ENCODE results near the gene TM6SF1.
A peak's percentile ranks its signal among the peaks of the same experiment; 100 is the strongest.
"Not testable (repeated sequence)": the region's sequence is repeated elsewhere in the genome, so short reads cannot be mapped to it uniquely, and the experiment has no call there.

TM6SF1 gene

DNA sequence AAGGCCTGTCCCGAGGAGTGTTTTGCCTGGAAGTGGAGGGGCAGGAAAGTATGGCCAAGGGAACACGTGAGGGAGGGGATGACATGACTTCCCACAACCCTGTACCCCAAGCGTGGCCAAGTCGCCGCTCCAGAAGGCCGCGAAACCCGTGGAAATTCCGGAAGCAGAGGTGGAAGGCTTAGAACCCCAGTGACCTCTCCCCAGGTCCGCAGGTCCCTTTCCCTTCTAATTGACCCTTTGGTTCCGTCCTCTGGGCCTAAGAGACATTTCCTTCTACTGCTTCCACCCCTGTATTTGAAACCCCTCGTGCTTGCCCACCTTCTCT is 39.8 kb upstream of the TM6SF1 start:
- Histone ChIP-seq H3K27ac (ENCODE audit: low read length) (peak overlapping the region; percentile 85), H3K4me2 (ENCODE audit: insufficient read depth, low read length) (peak overlapping the region; percentile 75), H3K36me3 (ENCODE audit: insufficient read depth, low read length) (peaks cover 12% of the 10 kb centered on the region), H3K79me2 (ENCODE audit: insufficient read depth, low read length) (peaks cover 45% of the 10 kb centered on the region), H3K9ac (ENCODE audit: low read depth, low read length) (peak overlapping the region; percentile 92), H3K9me3 (ENCODE audit: insufficient read depth, low read length, severe bottlenecking) (no peaks in the 10 kb centered on the region), H3K4me3 (ENCODE audit: low read depth in 1 of 2, low read length in 2 of 2) (peak overlapping the region; percentile 73 to 98; a peak in 3 of 4 replicates), H2AFZ (ENCODE audit: low read depth, low read length) (peak overlapping the region; percentile 96), H3K4me1 (ENCODE audit: insufficient read depth, low read length) (peaks cover 46% of the 10 kb centered on the region), H4K20me1 (ENCODE audit: insufficient read depth, low read length) (peaks cover 22% of the 10 kb centered on the region), H3K27me3 (ENCODE audit: insufficient read depth, low read length, poor library complexity) (no peaks in the 10 kb centered on the region)
- DNase-seq (no peak), ATAC-seq (ENCODE audit: insufficient read depth, low read depth) (no peak)
- TF ChIP-seq, protein P1, sequence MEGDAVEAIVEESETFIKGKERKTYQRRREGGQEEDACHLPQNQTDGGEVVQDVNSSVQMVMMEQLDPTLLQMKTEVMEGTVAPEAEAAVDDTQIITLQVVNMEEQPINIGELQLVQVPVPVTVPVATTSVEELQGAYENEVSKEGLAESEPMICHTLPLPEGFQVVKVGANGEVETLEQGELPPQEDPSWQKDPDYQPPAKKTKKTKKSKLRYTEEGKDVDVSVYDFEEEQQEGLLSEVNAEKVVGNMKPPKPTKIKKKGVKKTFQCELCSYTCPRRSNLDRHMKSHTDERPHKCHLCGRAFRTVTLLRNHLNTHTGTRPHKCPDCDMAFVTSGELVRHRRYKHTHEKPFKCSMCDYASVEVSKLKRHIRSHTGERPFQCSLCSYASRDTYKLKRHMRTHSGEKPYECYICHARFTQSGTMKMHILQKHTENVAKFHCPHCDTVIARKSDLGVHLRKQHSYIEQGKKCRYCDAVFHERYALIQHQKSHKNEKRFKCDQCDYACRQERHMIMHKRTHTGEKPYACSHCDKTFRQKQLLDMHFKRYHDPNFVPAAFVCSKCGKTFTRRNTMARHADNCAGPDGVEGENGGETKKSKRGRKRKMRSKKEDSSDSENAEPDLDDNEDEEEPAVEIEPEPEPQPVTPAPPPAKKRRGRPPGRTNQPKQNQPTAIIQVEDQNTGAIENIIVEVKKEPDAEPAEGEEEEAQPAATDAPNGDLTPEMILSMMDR (IDR thresholded peaks at IDR 0.05; ENCODE audit: borderline replicate concordance, extremely low read depth, low read length, poor library complexity, severe bottlenecking), result no peak
- no peak for TF ChIP-seq EZH2 (IDR thresholded peaks at IDR 0.05; ENCODE audit: borderline replicate concordance, low read depth, low read length, severe bottlenecking)

DNA sequence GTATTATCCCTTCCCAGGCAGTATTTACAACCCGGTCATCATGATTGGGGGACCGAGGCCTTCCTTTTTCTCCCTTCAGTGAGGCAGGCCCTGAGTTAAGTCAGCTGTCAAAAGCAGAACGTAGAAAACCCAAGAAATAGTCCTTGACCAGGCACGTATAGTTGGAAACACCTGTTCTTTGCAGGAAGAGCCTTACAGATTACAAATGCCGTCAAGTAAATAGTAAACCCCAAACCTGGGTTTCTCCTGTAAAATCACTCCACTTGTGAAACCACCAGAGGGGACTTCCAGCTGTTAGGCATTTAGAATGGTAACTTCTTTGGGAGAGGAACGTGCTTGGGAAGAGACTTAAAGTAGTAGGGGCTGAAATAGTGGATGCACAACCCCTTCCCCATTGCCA is 39.4 kb upstream of the TM6SF1 start:
- Histone ChIP-seq H3K9ac (ENCODE audit: low read depth, low read length) (peak overlapping the region; percentile 92), H3K4me1 (ENCODE audit: insufficient read depth, low read length) (peaks cover 41% of the 10 kb centered on the region), H3K27me3 (ENCODE audit: insufficient read depth, low read length, poor library complexity) (no peaks in the 10 kb centered on the region), H3K4me3 (ENCODE audit: low read depth in 1 of 2, low read length in 2 of 2) (no peak overlapping the region), H2AFZ (ENCODE audit: low read depth, low read length) (peak overlapping the region; percentile 96), H3K27ac (ENCODE audit: low read length) (peak overlapping the region; percentile 85), H4K20me1 (ENCODE audit: insufficient read depth, low read length) (peaks cover 17% of the 10 kb centered on the region), H3K4me2 (ENCODE audit: insufficient read depth, low read length) (peak overlapping the region; percentile 75; the same call in 1 of the 2 replicates), H3K36me3 (ENCODE audit: insufficient read depth, low read length) (peaks cover 8% of the 10 kb centered on the region), H3K79me2 (ENCODE audit: insufficient read depth, low read length) (peaks cover 40% of the 10 kb centered on the region), H3K9me3 (ENCODE audit: insufficient read depth, low read length, severe bottlenecking) (no peaks in the 10 kb centered on the region)
- no peak for ATAC-seq (ENCODE audit: insufficient read depth, low read depth)
- TF ChIP-seq, protein P1 (IDR thresholded peaks at IDR 0.05; ENCODE audit: borderline replicate concordance, extremely low read depth, low read length, poor library complexity, severe bottlenecking), result no peak
- TF ChIP-seq EZH2 (IDR thresholded peaks at IDR 0.05; ENCODE audit: borderline replicate concordance, low read depth, low read length, severe bottlenecking), result no peak
- DNase-seq, result no peak

DNA sequence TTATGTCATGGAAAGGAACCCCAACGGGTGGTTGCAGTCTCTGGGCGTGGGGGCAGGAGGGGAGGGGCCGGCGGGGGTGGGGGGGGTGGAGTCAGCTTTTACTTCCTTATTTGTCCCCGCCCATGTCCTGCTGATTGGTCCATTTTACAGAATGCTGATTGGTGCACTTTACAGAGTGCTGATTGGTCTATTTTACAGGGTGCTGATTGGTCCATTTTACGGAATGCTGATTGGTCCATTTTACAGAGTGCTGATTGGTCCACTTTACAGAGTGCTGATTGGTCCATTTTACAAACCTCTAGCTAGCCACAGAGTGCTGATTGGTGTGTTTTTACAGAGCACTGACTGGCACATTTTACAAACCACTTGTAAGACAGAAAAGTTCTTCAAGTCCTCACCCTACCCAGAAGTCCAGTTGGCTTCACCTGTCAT is 38.2 kb upstream of the TM6SF1 start:
- DNase-seq, result peak; percentile 41
- H3K4me2 ChIP-seq (ENCODE audit: insufficient read depth, low read length); ATAC-seq (ENCODE audit: insufficient read depth, low read depth); H3K27ac ChIP-seq (ENCODE audit: low read length); H3K36me3 ChIP-seq (ENCODE audit: insufficient read depth, low read length); H3K9ac ChIP-seq (ENCODE audit: low read depth, low read length); H2AFZ ChIP-seq (ENCODE audit: low read depth, low read length); H3K27me3 ChIP-seq (ENCODE audit: insufficient read depth, low read length, poor library complexity); H3K9me3 ChIP-seq (ENCODE audit: insufficient read depth, low read length, severe bottlenecking); H4K20me1 ChIP-seq (ENCODE audit: insufficient read depth, low read length); H3K4me3 ChIP-seq (ENCODE audit: low read depth in 1 of 2, low read length in 2 of 2): not testable (repeated sequence)
- peaks cover 28% of the 10 kb centered on the region for H3K79me2 ChIP-seq (ENCODE audit: insufficient read depth, low read length)
- peaks cover 30% of the 10 kb centered on the region for H3K4me1 ChIP-seq (ENCODE audit: insufficient read depth, low read length)

DNA sequence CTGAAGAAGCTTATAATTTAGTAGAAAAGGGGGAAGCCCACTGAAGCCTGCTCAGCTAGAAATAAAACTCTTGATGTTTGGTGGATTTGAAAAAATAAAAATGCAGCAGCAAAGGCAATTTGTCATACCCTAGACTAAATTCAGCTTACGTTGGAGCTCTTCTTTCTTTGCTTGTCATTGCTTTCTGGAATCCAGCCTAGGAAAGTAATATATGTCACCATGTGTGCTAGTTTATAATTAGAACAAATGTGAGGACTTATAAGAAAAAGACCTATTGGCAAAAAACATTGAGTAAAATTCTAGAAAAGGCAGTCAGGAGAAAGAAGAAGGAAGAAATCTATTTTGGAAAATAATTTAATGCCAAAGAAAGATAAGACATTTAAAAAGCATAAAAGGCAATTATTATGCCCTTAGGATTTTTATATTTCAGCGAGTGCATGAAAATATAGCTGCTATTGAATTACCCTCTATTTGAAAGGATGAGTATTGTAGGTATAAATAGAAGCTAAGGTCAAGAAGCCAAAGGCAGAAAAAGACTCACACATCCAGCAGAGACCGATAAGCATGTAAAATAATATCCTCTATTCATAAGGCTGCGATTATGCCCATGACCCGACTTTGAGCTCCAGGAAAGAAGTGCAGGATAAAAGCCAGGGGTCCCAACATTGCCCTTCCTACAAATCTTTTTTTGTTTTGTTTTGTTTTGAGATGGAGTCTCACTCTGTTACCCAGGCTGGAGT is 29.8 kb upstream of the TM6SF1 start:
- no peak overlapping the region for H3K4me3 ChIP-seq (ENCODE audit: low read depth in 1 of 2, low read length in 2 of 2)
- H4K20me1 ChIP-seq (ENCODE audit: insufficient read depth, low read length), result no peaks in the 10 kb centered on the region
- TF ChIP-seq, protein P1 (IDR thresholded peaks at IDR 0.05; ENCODE audit: borderline replicate concordance, extremely low read depth, low read length, poor library complexity, severe bottlenecking), result no peak
- TF ChIP-seq EZH2 (IDR thresholded peaks at IDR 0.05; ENCODE audit: borderline replicate concordance, low read depth, low read length, severe bottlenecking), result no peak
- no peak overlapping the region for H3K27ac ChIP-seq (ENCODE audit: low read length)
- no peaks in the 10 kb centered on the region for H3K79me2 ChIP-seq (ENCODE audit: insufficient read depth, low read length)
- ATAC-seq (ENCODE audit: insufficient read depth, low read depth), result no peak
- H3K9ac ChIP-seq (ENCODE audit: low read depth, low read length), result no peak overlapping the region
- H3K9me3 ChIP-seq (ENCODE audit: insufficient read depth, low read length, severe bottlenecking), result peaks cover 3% of the 10 kb centered on the region
- H2AFZ ChIP-seq (ENCODE audit: low read depth, low read length), result no peak overlapping the region
- H3K36me3 ChIP-seq (ENCODE audit: insufficient read depth, low read length), result no peaks in the 10 kb centered on the region
- H3K4me1 ChIP-seq (ENCODE audit: insufficient read depth, low read length), result no peaks in the 10 kb centered on the region
- DNase-seq, result no peak
- H3K4me2 ChIP-seq (ENCODE audit: insufficient read depth, low read length), result no peak overlapping the region
- peaks cover 5% of the 10 kb centered on the region for H3K27me3 ChIP-seq (ENCODE audit: insufficient read depth, low read length, poor library complexity)

All from DND-41 (cell line).